H9 (cell line): Measurements from ENCODE around the gene VIT. TPM values are rescaled to one million over a fixed set of nuclear protein-coding genes. Genes with fewer than 3 reads are reported as not detected.

Experiments
- DNase-seq: peaks from one replicate; pipeline ENCODE4 v3.0.0-alpha.2; 2017
- H2AFZ ChIP-seq: one replicate; pipeline ENCODE4 v1.6.1; 2013; ENCODE audit warnings: mild to moderate bottlenecking, low read length, control low read depth, moderate library complexity
- H2AK5ac ChIP-seq: 2 replicates; pipeline ENCODE4 v1.6.1; 2013; ENCODE audit warnings: low read length, control low read depth, mixed read lengths; ENCODE audit not compliant: insufficient read length
- H2BK120ac ChIP-seq: one replicate; pipeline ENCODE4 v1.6.1; 2013; ENCODE audit warnings: low read depth, mild to moderate bottlenecking, low read length, control low read depth, inconsistent platforms; ENCODE audit not compliant: poor library complexity, severe bottlenecking
- H2BK12ac ChIP-seq: 2 replicates; pipeline ENCODE4 v1.6.1; 2013; ENCODE audit warnings: low read length, control low read depth, mixed read lengths, low read depth; ENCODE audit not compliant: insufficient read length
- H2BK15ac ChIP-seq: 2 replicates; pipeline ENCODE4 v1.6.1; 2013; ENCODE audit warnings: low read depth, low read length, control low read depth
- H2BK20ac ChIP-seq: one replicate; pipeline ENCODE4 v1.6.1; 2013; ENCODE audit warnings: low read depth, mild to moderate bottlenecking, low read length, control low read depth, inconsistent platforms; ENCODE audit not compliant: poor library complexity, severe bottlenecking
- H2BK5ac ChIP-seq: 2 replicates; pipeline ENCODE4 v1.6.1; 2013; ENCODE audit warnings: low read length, control low read depth, mixed read lengths; ENCODE audit not compliant: insufficient read length
- H3K14ac ChIP-seq: 2 replicates; pipeline ENCODE4 v1.6.1; 2013; ENCODE audit warnings: low read length, control low read depth; ENCODE audit not compliant: insufficient read depth
- H3K18ac ChIP-seq: 2 replicates; pipeline ENCODE4 v1.6.1; 2013; ENCODE audit warnings: low read depth, mild to moderate bottlenecking, mixed read lengths, low read length, control low read depth; ENCODE audit not compliant: insufficient read length
- H3K23ac ChIP-seq: 2 replicates; pipeline ENCODE4 v1.6.1; 2013; ENCODE audit warnings: low read length, control low read depth, mixed read lengths, low read depth; ENCODE audit not compliant: insufficient read length
- H3K23me2 ChIP-seq: 2 replicates; pipeline ENCODE4 v1.6.1; 2013; ENCODE audit warnings: low read depth, mild to moderate bottlenecking, mixed read lengths, low read length, control low read depth; ENCODE audit not compliant: insufficient read length, poor library complexity, severe bottlenecking
- H3K27ac ChIP-seq: 2 replicates; pipeline ENCODE4 v1.5.1; 2013; ENCODE audit warnings: low read length, control low read depth, mixed read lengths, low read depth; ENCODE audit not compliant: insufficient read length
- H3K27me3 ChIP-seq: 2 replicates; pipeline ENCODE4 v1.6.1; 2013; ENCODE audit warnings: low read length, control low read depth, inconsistent platforms; ENCODE audit not compliant: insufficient read depth
- H3K4ac ChIP-seq: 2 replicates; pipeline ENCODE4 v1.6.1; 2013; ENCODE audit warnings: low read depth, mild to moderate bottlenecking, control low read depth, inconsistent platforms, low read length, moderate library complexity
- H3K4me1 ChIP-seq: 2 replicates; pipeline ENCODE4 v1.6.1; 2013; ENCODE audit warnings: low read length, control low read depth, inconsistent platforms; ENCODE audit not compliant: insufficient read depth
- H3K4me2 ChIP-seq: 2 replicates; pipeline ENCODE4 v1.6.1; 2013; ENCODE audit warnings: low read length, control low read depth, mixed read lengths; ENCODE audit not compliant: insufficient read length, insufficient read depth
- H3K56ac ChIP-seq: 2 replicates; pipeline ENCODE4 v1.6.1; 2013; ENCODE audit warnings: low read depth, mild to moderate bottlenecking, mixed read lengths, low read length, control low read depth; ENCODE audit not compliant: insufficient read length
- H3K79me1 ChIP-seq: 2 replicates; pipeline ENCODE4 v1.6.1; 2013; ENCODE audit warnings: low read depth, mild to moderate bottlenecking, moderate library complexity, low read length, control low read depth, inconsistent platforms; ENCODE audit not compliant: insufficient read depth, poor library complexity, severe bottlenecking
- H3K79me2 ChIP-seq: 2 replicates; pipeline ENCODE4 v1.6.1; 2013; ENCODE audit warnings: low read length, control low read depth, inconsistent platforms; ENCODE audit not compliant: insufficient read depth
- H3K9ac ChIP-seq: 2 replicates; pipeline ENCODE4 v1.6.1; 2013; ENCODE audit warnings: low read length, control low read depth, mixed read lengths; ENCODE audit not compliant: insufficient read length; ENCODE audit errors: extremely low read depth
- H3K9me3 ChIP-seq: one replicate; pipeline ENCODE4 v1.6.1; 2013; ENCODE audit warnings: low read depth, low read length, inconsistent platforms; ENCODE audit not compliant: control insufficient read depth
- H3T11ph ChIP-seq: one replicate; pipeline ENCODE4 v1.6.1; 2013; ENCODE audit warnings: mild to moderate bottlenecking, low read length, control low read depth, inconsistent platforms
- H4K20me1 ChIP-seq: one replicate; pipeline ENCODE4 v1.6.1; 2013; ENCODE audit not compliant: control insufficient read depth, insufficient read length, insufficient read depth
- H4K5ac ChIP-seq: 2 replicates; pipeline ENCODE4 v1.6.1; 2013; ENCODE audit warnings: low read depth, mild to moderate bottlenecking, mixed read lengths, low read length, control low read depth; ENCODE audit not compliant: insufficient read length
- H4K8ac ChIP-seq: replicated peaks from 2 replicates; pipeline ENCODE4 v1.6.1; 2013; ENCODE audit warnings: low read length, control low read depth, mixed read lengths, low read depth; ENCODE audit not compliant: insufficient read length
- H4K91ac ChIP-seq: 2 replicates; pipeline ENCODE4 v1.6.1; 2013; ENCODE audit warnings: low read depth, mild to moderate bottlenecking, moderate library complexity, mixed read lengths, low read length, control low read depth; ENCODE audit not compliant: insufficient read length
- H3K27ac Mint-ChIP-seq, 3 experiments: 2 replicates in 2 of 3; 3 replicates in 1 of 3; pipeline ENCODE4 v1.8.0; 2020 to 2021; ENCODE audit warnings: mixed read lengths in 3 of 3, mild to moderate bottlenecking in 1 of 3, moderate library complexity in 1 of 3
- H3K27me3 Mint-ChIP-seq: 2 replicates; pipeline ENCODE4 v1.8.0; 2021; ENCODE audit warnings: low read depth, mild to moderate bottlenecking, moderate library complexity, mixed read lengths
- H3K36me3 Mint-ChIP-seq, 3 experiments: 2 replicates in 2 of 3; 3 replicates in 1 of 3; pipeline ENCODE4 v1.8.0; 2020 to 2021; ENCODE audit warnings: low read depth in 3 of 3, mixed read lengths in 3 of 3; ENCODE audit not compliant: insufficient read depth in 1 of 3
- H3K4me1 Mint-ChIP-seq, 2 experiments: 2 replicates each; pipeline ENCODE4 v1.8.0; 2020; ENCODE audit warnings: mixed read lengths in 2 of 2
- H3K4me3 Mint-ChIP-seq, 2 experiments: 2 replicates in 1 of 2; 3 replicates in 1 of 2; pipeline ENCODE4 v1.8.0; 2020 to 2021; ENCODE audit warnings: mild to moderate bottlenecking in 2 of 2, mixed read lengths in 2 of 2, moderate library complexity in 1 of 2
- H3K9me3 Mint-ChIP-seq, 2 experiments: 2 replicates in 1 of 2; 3 replicates in 1 of 2; pipeline ENCODE4 v1.8.0; 2020; ENCODE audit warnings: mild to moderate bottlenecking in 2 of 2, mixed read lengths in 2 of 2, moderate library complexity in 1 of 2
- WGBS: extraction: QIAGEN DNeasy Blood & Tissue Kit; methylation state at CpG from one replicate; pipeline ENCODE4 v1.1.7; 2013; ENCODE audit warnings: missing lambda C conversion rate, low lambda C conversion rate, mixed read lengths; ENCODE audit not compliant: insufficient read length; ENCODE audit errors: extremely low coverage; 5-methylcytosine and 5-hydroxymethylcytosine counted together
- total RNA-seq: library from RNA; stranded (reverse); gene quantifications from 2 replicates; pipeline ENCODE4 v1.2.1, GENCODE V29; 2021
- TF ChIP-seq, protein P1 (sequence below): fragments of 200-600 bp; sonication (generic); conservative IDR thresholded peaks from 3 replicates; pipeline ENCODE4 v1.8.0; 2021; ENCODE audit warnings: antibody characterized with exemption, mild to moderate bottlenecking

The VIT gene
- total RNA-seq, 1 experiment from 2014 or later: 0.15 TPM

DNA sequence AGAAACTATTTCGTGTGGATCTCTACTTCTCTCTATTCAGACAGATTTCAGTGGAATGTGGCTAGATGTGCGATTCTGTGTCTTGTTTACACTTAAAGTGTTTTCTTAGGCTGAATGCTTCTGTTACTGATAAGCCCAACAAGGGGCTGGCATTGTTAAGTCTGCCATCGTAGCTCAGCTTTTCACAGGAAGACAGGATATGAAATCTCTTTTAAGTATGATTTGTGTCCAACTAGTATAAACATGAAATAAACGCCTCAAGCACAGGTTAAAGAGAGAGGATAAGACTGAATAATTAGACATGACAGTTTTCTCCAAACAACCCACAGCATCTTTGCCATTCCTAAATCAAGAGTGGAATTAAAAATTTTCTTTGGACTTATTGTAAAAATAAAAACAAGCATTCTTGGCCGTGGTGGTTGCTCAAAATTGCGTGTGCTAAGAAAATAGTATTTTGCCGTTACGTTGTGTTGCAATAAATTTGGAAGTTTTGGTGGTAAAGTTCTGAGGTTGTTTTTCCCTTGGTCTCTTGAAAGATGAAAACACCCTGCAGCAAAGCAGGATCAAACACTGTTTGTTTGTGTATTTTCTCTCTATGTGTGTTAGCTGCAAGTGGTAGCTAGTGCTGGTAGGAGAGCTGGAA is 1.0 kb downstream of the VIT start:
- no peak overlapping the region for H3K4me3 Mint-ChIP-seq

More for the DNA sequence above, 1.0 kb downstream of the VIT start:
- no peak overlapping the region for H4K8ac ChIP-seq
- TF ChIP-seq, protein P1, sequence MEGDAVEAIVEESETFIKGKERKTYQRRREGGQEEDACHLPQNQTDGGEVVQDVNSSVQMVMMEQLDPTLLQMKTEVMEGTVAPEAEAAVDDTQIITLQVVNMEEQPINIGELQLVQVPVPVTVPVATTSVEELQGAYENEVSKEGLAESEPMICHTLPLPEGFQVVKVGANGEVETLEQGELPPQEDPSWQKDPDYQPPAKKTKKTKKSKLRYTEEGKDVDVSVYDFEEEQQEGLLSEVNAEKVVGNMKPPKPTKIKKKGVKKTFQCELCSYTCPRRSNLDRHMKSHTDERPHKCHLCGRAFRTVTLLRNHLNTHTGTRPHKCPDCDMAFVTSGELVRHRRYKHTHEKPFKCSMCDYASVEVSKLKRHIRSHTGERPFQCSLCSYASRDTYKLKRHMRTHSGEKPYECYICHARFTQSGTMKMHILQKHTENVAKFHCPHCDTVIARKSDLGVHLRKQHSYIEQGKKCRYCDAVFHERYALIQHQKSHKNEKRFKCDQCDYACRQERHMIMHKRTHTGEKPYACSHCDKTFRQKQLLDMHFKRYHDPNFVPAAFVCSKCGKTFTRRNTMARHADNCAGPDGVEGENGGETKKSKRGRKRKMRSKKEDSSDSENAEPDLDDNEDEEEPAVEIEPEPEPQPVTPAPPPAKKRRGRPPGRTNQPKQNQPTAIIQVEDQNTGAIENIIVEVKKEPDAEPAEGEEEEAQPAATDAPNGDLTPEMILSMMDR: no peak
- peaks cover 5% of the 10 kb centered on the region for H3K4me1 ChIP-seq
- H4K91ac ChIP-seq: no peak overlapping the region
- Mint-ChIP-seq H3K9me3 (no peaks in the 10 kb centered on the region), H3K4me1 (peaks cover 18% of the 10 kb centered on the region in 2 experiments), H3K27ac (no peak overlapping the region), H3K36me3 (no peaks in the 10 kb centered on the region), H3K27me3 (no peaks in the 10 kb centered on the region)
- no peak overlapping the region for H3K23ac ChIP-seq
- H3T11ph ChIP-seq: no peak overlapping the region
- no peak overlapping the region for H3K18ac ChIP-seq
- no peak overlapping the region for H3K56ac ChIP-seq
- H3K79me2 ChIP-seq: no peaks in the 10 kb centered on the region
- no peak overlapping the region for H3K27ac ChIP-seq
- no peak overlapping the region for H4K5ac ChIP-seq
- WGBS: no CpG with 5 or more reads among the region's 8 CpGs
- no peak for DNase-seq
- no peak overlapping the region for H2BK5ac ChIP-seq
- no peak overlapping the region for H3K4me2 ChIP-seq
- H3K9me3 ChIP-seq: no peaks in the 10 kb centered on the region
- no peaks in the 10 kb centered on the region for H3K23me2 ChIP-seq
- no peak overlapping the region for H2AK5ac ChIP-seq
- no peak overlapping the region for H2BK20ac ChIP-seq
- H2BK15ac ChIP-seq: no peak overlapping the region
- no peaks in the 10 kb centered on the region for H3K27me3 ChIP-seq
- no peaks in the 10 kb centered on the region for H4K20me1 ChIP-seq
- peak overlapping the region; percentile 32 for H2AFZ ChIP-seq
- no peak overlapping the region for H3K14ac ChIP-seq
- no peak overlapping the region for H3K9ac ChIP-seq
- no peak overlapping the region for H3K4ac ChIP-seq
- H2BK12ac ChIP-seq: no peak overlapping the region
- no peak overlapping the region for H2BK120ac ChIP-seq
- no peaks in the 10 kb centered on the region for H3K79me1 ChIP-seq
